Muscle layer of duodenum (tissue), 2 donors: Measurements from ENCODE around the gene CREB3L1.

Source experiments
- H3K27ac ChIP-seq: one replicate; pipeline ENCODE4 v1.7.0; 2013; ENCODE audit warnings: mild to moderate bottlenecking, low read length
- H3K27me3 ChIP-seq: one replicate; pipeline ENCODE4 v1.7.0; 2013; ENCODE audit warnings: low read depth, mild to moderate bottlenecking, control low read depth, low read length
- H3K36me3 ChIP-seq, 2 donors: one replicate each; pipeline ENCODE4 v1.7.0; 2013; ENCODE audit warnings: low read length in 2 of 2, control low read depth in 1 of 2, mild to moderate bottlenecking in 1 of 2; ENCODE audit not compliant: insufficient read depth in 2 of 2, control insufficient read depth in 1 of 2
- H3K4me1 ChIP-seq, 2 donors: one replicate each; pipeline ENCODE4 v1.7.0; 2013; ENCODE audit warnings: low read length in 2 of 2, mild to moderate bottlenecking in 2 of 2, control low read depth in 1 of 2, moderate library complexity in 1 of 2; ENCODE audit not compliant: insufficient read depth in 2 of 2, control insufficient read depth in 1 of 2
- H3K4me3 ChIP-seq, 2 donors: one replicate each; pipeline ENCODE4 v1.7.0; 2013; ENCODE audit warnings: low read length in 2 of 2, low read depth in 1 of 2, mild to moderate bottlenecking in 1 of 2
- H3K9me3 ChIP-seq, 2 donors: one replicate each; pipeline ENCODE4 v1.7.0; 2013; ENCODE audit warnings: low read length in 2 of 2, control low read depth in 1 of 2, mild to moderate bottlenecking in 1 of 2; ENCODE audit not compliant: control insufficient read depth in 1 of 2
- donor health status: healthy.

Gene CREB3L1

DNA sequence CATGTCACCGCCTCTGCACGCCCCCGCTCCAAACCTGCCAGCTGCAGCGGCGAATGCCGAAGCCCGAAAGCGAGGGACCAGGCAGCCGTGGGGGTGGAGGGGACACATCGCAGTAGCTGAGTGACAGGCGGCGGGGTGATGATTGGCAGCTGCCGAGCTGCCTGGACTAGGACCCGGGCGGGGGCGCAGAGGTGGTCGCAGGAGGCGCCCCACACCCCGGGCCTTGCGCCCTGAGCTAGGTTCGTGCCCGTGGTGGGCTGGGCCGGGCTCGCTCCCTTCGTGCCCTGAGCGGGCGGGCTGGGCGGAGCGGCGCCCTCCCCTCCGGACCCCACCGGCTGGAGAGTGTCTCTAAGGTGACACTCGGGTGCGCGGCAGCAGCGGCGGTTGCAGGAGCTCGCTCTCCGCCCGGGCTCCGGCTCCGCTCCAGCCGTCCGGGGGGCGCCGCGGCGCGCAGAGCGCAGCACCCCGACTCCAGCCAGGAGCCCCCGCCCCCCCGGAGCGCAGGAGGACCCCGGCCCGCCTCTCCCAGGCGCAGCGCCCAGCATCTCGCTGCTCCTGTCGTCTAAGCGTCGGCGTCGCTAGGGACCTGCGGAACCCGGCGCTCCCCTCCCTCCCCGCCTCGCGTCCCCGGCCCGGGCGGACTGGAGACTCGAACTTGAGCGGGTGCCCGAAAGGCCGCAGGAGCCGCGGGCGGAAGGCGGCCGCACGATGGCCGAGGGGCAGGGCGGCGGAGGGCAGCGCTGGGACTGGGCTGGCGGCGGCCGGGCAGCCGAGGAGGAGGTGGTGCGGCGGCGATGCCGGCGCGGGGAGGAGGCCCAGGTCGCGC lies 55.3 kb downstream of the CREB3L1 start:
- H3K27ac ChIP-seq = no peak overlapping the region
- H3K36me3 ChIP-seq = no peaks in the 10 kb centered on the region
- H3K4me3 ChIP-seq = peak overlapping the region in 1 of 2 donors; percentile 65
- H3K4me1 ChIP-seq = peaks cover 4 to 19% of the 10 kb centered on the region in 2 donors
- no peaks in the 10 kb centered on the region for H3K9me3 ChIP-seq
- peaks cover 32% of the 10 kb centered on the region for H3K27me3 ChIP-seq

DNA sequence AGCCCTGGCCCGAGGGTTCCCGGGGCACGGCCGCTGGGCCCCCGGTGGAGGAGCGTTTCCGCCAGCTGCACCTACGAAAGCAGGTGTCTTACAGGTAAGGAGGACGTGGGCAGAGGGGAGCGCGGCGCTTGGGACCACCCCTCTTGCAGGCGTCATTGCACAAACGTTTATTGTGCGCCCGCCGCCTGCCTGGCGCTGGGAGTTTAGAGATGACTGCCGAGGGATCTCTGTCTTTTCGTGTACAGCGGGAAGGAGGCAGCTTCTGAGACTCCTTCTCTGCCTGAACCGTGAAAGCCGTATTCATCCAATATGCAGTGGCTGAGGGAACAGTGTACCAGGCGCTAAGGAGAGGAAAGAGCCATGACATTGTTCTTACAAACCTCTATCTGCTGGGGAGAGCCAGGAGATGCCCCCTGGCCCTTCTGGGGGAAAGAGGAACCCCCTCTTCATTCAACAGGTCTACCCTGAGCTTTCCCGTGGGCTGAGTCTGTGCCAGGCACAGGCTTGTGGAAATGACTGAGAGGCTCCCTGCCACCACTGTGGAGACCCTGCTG lies 56.0 kb downstream of the CREB3L1 start:
- Histone ChIP-seq H3K4me3 (peak overlapping the region in 1 of 2 donors; percentile 65), H3K27me3 (peaks cover 32% of the 10 kb centered on the region), H3K4me1 (peaks cover 4 to 25% of the 10 kb centered on the region in 2 donors), H3K9me3 (no peaks in the 10 kb centered on the region), H3K27ac (no peak overlapping the region), H3K36me3 (no peaks in the 10 kb centered on the region)

DNA sequence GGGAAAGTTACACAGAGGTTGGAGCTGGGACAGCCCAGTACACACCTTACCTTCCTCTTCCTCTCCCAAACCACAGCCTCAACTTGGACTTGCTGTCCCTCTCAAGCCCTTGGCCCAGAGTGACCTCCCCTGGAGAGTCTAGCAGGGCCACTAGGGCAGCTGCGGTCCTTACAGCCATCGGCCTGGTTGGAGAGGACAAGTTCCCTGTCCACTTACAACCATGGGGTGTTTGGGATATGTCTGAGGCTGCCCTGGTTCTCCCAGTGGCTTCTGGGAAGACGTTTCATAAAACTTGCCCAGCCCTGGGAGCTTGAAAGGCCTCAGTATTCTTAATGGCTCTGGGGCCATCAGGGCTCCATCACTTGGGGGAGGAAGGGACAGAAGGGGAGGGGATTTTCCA lies 56.7 kb downstream of the CREB3L1 start:
- H3K4me1 ChIP-seq = peaks cover 6 to 32% of the 10 kb centered on the region in 2 donors
- H3K4me3 ChIP-seq = no peak overlapping the region
- H3K36me3 ChIP-seq = no peaks in the 10 kb centered on the region
- H3K9me3 ChIP-seq = no peaks in the 10 kb centered on the region
- peaks cover 32% of the 10 kb centered on the region for H3K27me3 ChIP-seq
- no peak overlapping the region for H3K27ac ChIP-seq

DNA sequence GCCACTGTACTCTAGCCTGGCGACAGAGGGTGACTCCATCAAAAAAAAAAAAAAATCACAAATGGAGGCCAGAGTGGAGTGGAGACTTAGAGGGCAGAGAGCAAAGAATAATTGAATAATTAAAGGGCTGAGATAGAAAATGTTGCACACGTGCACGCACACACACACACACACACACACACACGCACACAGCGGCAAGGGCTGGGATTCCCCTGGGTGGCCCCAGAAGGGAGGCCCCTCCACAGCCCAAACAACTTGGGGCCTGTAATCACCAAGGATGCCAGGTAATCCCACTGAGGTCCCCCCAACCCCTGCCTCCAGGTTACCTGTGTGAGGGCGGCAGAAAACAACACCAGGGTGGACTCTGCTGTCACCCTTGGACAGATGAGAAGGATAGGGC lies 57.8 kb downstream of the CREB3L1 start:
- Histone ChIP-seq H3K27ac (no peak overlapping the region), H3K27me3 (peaks cover 27% of the 10 kb centered on the region), H3K4me1 (peaks cover 10 to 38% of the 10 kb centered on the region in 2 donors), H3K9me3 (no peaks in the 10 kb centered on the region), H3K36me3 (no peaks in the 10 kb centered on the region), H3K4me3 (no peak overlapping the region)

DNA sequence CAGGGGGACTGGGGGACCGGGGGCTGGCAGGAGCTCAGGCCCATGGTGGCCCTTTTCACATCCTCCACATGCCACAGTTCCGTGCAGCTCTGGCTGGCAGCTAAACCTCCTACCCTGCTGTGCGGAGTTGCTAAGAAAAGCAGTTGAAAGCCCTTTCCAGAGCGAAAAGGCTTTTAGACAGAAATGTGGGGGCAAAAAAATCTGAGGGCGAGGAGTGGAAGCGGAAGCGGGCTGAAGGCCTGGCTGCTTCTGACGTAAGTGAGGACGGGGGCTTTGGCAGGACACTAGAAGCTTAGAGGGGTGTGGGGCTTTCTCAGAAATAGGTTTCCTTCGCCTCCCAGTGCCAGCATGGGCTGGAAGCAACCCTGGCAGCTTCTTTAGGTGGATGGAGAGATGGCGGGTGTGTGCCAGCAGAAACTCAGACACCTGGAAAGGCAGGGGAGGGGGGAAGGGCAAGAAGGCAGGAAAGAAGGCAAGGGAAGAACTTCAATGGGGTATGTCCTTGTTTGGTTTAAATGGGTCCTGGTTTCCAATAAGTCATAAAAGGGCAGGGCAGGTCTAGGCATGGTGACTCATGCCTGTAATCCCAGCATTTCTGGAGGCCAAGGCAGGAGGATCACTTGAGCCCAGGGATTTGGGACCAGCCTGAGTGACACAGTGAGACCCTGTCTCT lies 58.6 kb downstream of the CREB3L1 start:
- Histone ChIP-seq H3K27ac (no peak overlapping the region), H3K27me3 (peaks cover 23% of the 10 kb centered on the region), H3K9me3 (no peaks in the 10 kb centered on the region), H3K4me3 (no peak overlapping the region), H3K36me3 (no peaks in the 10 kb centered on the region), H3K4me1 (peaks cover 10 to 35% of the 10 kb centered on the region in 2 donors)

DNA sequence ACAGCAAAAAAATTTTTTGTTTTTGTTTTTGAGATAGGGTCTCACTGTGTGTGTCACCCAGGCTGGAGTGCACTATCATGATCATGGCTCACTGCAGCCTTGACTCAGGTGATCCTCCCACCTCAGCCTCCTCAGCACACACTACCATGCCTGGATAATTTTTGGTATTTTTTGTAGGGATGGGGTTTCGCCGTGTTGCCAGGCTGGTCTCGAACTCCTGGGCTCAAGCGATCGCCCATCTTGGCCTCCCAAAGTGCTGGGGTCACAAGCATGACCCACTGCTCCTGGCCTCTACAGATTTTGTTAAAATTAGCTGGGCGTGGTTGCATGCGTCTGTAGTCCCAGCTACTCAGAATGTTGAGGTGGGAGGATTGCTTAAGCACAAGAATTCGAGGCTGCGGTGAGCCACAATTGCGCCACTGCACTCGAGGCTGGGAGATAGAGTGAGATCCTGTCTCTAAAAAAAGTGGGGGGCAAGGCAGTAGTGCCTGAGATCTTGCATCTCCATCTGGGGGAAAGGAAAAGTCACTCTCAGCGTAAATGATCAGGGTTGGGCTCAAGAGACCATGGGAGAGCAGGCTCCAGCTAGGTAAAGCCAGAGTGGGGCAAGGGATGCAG lies 59.2 kb downstream of the CREB3L1 start:
- no peaks in the 10 kb centered on the region for H3K36me3 ChIP-seq
- H3K27me3 ChIP-seq = peaks cover 18% of the 10 kb centered on the region
- H3K4me1 ChIP-seq = peaks cover 10 to 35% of the 10 kb centered on the region in 2 donors
- no peak overlapping the region for H3K27ac ChIP-seq
- H3K9me3 ChIP-seq = no peaks in the 10 kb centered on the region
- H3K4me3 ChIP-seq = no peak overlapping the region

DNA sequence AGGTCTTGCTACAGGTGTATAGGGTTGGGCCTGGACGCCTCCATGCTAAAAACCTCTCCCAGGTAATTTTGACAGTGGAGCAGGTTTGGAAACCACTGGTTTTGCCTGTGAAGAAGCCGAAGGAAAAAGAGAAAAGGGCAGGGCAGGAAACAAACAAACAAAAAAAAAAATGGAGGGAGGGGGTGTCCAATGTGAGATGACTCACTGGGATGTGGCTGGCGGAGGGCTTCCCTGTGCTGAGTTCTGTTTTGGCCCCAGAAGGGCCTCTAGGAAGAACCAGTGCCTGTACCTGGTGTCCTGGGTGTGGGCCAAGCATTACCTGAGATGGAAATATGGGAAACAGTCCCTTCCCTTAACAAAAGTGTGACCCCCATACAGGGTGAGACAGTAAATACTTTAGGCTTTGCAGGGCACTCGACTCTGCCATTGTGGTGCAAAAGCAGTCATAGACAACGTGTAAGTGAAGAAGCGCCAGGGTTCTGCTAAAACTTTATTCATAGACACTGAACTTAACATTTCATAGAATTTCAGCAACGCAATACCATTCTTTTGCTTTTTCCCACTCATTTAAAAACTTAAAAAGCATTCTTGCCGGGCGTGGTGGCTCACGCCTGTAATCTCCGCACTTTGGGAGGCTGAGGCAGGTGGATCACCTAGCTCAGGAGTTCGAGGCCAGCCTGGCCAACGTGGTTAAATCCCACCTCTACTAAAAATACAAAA lies 60.3 kb downstream of the CREB3L1 start:
- Histone ChIP-seq H3K4me3 (no peak overlapping the region), H3K27me3 (peaks cover 7% of the 10 kb centered on the region), H3K4me1 (peaks cover 10 to 36% of the 10 kb centered on the region in 2 donors), H3K36me3 (no peaks in the 10 kb centered on the region), H3K9me3 (no peaks in the 10 kb centered on the region), H3K27ac (no peak overlapping the region)

DNA sequence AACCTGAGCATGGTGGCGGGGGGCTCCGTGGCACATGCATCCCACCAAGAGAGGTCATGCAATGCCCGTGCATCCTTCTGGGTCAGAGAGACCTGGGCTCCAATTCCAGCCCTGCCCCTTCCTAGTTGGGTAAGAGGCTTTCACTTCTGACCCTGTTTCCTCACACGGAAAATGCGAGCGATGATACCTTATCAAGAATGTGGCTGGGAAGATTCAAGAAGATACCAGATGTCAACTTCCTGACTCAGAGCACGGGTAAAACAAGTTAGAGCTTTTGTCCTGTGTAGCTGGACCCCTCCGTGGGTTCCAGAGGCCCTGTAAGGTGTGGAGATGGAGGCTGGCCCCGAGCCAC lies 61.1 kb downstream of the CREB3L1 start:
- peak overlapping the region; percentile 49 to 52 for H3K4me3 ChIP-seq
- H3K27ac ChIP-seq = no peak overlapping the region
- no peaks in the 10 kb centered on the region for H3K9me3 ChIP-seq
- peaks cover 5% of the 10 kb centered on the region for H3K27me3 ChIP-seq
- H3K4me1 ChIP-seq = peaks cover 8 to 28% of the 10 kb centered on the region in 2 donors
- H3K36me3 ChIP-seq = no peaks in the 10 kb centered on the region

DNA sequence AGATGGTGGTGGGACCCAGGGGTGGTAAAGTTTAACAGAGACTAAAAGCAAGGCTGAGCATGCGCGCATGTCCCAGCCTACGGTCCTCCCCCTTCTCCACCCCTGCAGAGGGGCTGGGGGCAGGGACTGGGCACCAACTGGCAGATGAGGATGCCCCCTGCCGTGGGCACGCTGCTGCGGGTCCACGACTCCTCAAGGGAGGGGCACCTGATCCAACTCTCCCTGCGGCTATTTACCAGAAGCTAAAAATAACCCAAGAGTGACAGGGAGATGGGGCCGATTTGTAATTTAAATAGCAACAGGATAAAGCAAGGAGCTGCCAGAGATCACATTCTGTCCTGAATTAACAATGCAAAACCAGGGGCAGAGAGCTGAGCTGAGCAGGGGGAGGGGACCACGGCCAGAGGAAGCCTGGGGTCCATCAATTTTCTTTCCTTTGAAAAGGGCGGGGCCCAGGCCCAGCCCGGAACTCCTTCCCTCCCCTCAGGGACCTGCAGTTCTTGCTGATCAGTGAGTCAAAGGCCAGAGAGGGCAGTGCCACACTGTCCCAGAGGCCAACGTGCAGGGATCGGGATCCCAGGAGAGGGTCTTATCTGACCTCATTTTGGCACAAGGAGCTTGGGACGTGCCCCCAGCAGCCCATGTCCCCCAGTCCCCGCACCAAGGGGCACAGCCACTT lies 61.7 kb downstream of the CREB3L1 start:
- Histone ChIP-seq H3K27ac (no peak overlapping the region), H3K36me3 (no peaks in the 10 kb centered on the region), H3K4me1 (peaks cover 6 to 27% of the 10 kb centered on the region in 2 donors), H3K27me3 (no peaks in the 10 kb centered on the region), H3K4me3 (peak overlapping the region; percentile 49 to 52), H3K9me3 (no peaks in the 10 kb centered on the region)

DNA sequence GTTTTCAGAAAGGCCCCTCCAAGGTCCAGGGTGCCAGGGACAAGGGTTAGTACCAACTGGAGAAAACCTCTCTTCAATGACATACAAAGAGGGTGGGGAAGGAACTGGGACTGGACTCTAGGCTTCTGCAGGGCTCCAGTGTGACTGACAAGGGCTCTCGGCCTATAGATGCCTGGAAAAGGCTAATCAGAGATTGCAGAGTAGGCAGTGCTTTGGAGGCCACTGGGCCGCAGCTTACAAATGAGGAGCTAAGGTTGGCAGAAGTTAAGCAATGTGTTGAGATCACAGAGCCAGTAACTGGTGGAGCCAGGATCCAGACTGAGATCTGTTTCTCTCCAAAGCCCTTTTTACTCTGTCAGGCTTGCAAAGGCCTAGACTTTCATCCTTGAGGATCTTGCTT lies 62.4 kb downstream of the CREB3L1 start:
- Histone ChIP-seq H3K36me3 (no peaks in the 10 kb centered on the region), H3K9me3 (no peaks in the 10 kb centered on the region), H3K27me3 (no peaks in the 10 kb centered on the region), H3K4me1 (peaks cover 6 to 27% of the 10 kb centered on the region in 2 donors), H3K27ac (no peak overlapping the region), H3K4me3 (no peak overlapping the region)
